ENCODE data around the gene SHLD2. TPM values are rescaled to one million over a fixed set of nuclear protein-coding genes. Genes with fewer than 3 reads are reported as not detected.
"Not testable (repeated sequence)": the region's sequence is repeated elsewhere in the genome, so short reads cannot be mapped to it uniquely, and the experiment has no call there.

SHLD2 gene
- polyA plus RNA-seq, 2 donors, result 10.0 to 10.6 TPM

- not testable (repeated sequence) for H3K4me3 ChIP-seq (ENCODE audit: low read depth in 1 of 2, low read length in 2 of 2); H3K27ac ChIP-seq (ENCODE audit: low read depth in 2 of 2, low read length in 1 of 2); H3K36me3 ChIP-seq (ENCODE audit: control insufficient read depth in 2 of 2, insufficient read depth in 2 of 2, low read length in 1 of 2); H3K4me1 ChIP-seq (ENCODE audit: control insufficient read depth in 2 of 2, insufficient read depth in 2 of 2, low read length in 1 of 2); H3K9me3 ChIP-seq (ENCODE audit: control insufficient read depth in 2 of 2, insufficient read depth in 1 of 2, low read depth in 1 of 2, low read length in 1 of 2); H3K27me3 ChIP-seq (ENCODE audit: control insufficient read depth in 1 of 2, insufficient read depth in 2 of 2, low read length in 2 of 2)
- 97 to 100% methylated on average over 1 of the region's 2 CpGs for WGBS, 2 donors
Measured at GRCh38 chr10:87163414-87163813, 68.4 kb downstream of the SHLD2 start.

- H3K27me3 ChIP-seq (ENCODE audit: control insufficient read depth in 1 of 2, insufficient read depth in 2 of 2, low read length in 2 of 2); H3K36me3 ChIP-seq (ENCODE audit: control insufficient read depth in 2 of 2, insufficient read depth in 2 of 2, low read length in 1 of 2); H3K9me3 ChIP-seq (ENCODE audit: control insufficient read depth in 2 of 2, insufficient read depth in 1 of 2, low read depth in 1 of 2, low read length in 1 of 2); H3K4me1 ChIP-seq (ENCODE audit: control insufficient read depth in 2 of 2, insufficient read depth in 2 of 2, low read length in 1 of 2); H3K27ac ChIP-seq (ENCODE audit: low read depth in 2 of 2, low read length in 1 of 2); H3K4me3 ChIP-seq (ENCODE audit: low read depth in 1 of 2, low read length in 2 of 2): not testable (repeated sequence)
- WGBS, 2 donors, result 67 to 71% methylated on average over 4 of the region's 4 CpGs
Measured at GRCh38 chr10:87169857-87170256, 74.9 kb downstream of the SHLD2 start.

GRCh38 chr10:87170705-87171104 lies 75.7 kb downstream of the SHLD2 start:
- H3K9me3 ChIP-seq (ENCODE audit: control insufficient read depth in 2 of 2, insufficient read depth in 1 of 2, low read depth in 1 of 2, low read length in 1 of 2); H3K27me3 ChIP-seq (ENCODE audit: control insufficient read depth in 1 of 2, insufficient read depth in 2 of 2, low read length in 2 of 2); H3K36me3 ChIP-seq (ENCODE audit: control insufficient read depth in 2 of 2, insufficient read depth in 2 of 2, low read length in 1 of 2); H3K4me1 ChIP-seq (ENCODE audit: control insufficient read depth in 2 of 2, insufficient read depth in 2 of 2, low read length in 1 of 2); H3K27ac ChIP-seq (ENCODE audit: low read depth in 2 of 2, low read length in 1 of 2); H3K4me3 ChIP-seq (ENCODE audit: low read depth in 1 of 2, low read length in 2 of 2): not testable (repeated sequence)
- 88 to 100% methylated on average over 1 of the region's 4 CpGs for WGBS, 2 donors

- not testable (repeated sequence) for H3K27me3 ChIP-seq (ENCODE audit: control insufficient read depth in 1 of 2, insufficient read depth in 2 of 2, low read length in 2 of 2); H3K36me3 ChIP-seq (ENCODE audit: control insufficient read depth in 2 of 2, insufficient read depth in 2 of 2, low read length in 1 of 2)
- 9 to 46% methylated on average over 1 of the region's 1 CpG for WGBS, 2 donors
Measured at GRCh38 chr10:87171670-87172069, 76.7 kb downstream of the SHLD2 start.

GRCh38 chr10:87172178-87172577 lies 77.2 kb downstream of the SHLD2 start:
- H3K36me3 ChIP-seq (ENCODE audit: control insufficient read depth in 2 of 2, insufficient read depth in 2 of 2, low read length in 1 of 2); H3K27me3 ChIP-seq (ENCODE audit: control insufficient read depth in 1 of 2, insufficient read depth in 2 of 2, low read length in 2 of 2); H3K9me3 ChIP-seq (ENCODE audit: control insufficient read depth in 2 of 2, insufficient read depth in 1 of 2, low read depth in 1 of 2, low read length in 1 of 2); H3K4me3 ChIP-seq (ENCODE audit: low read depth in 1 of 2, low read length in 2 of 2); H3K27ac ChIP-seq (ENCODE audit: low read depth in 2 of 2, low read length in 1 of 2); H3K4me1 ChIP-seq (ENCODE audit: control insufficient read depth in 2 of 2, insufficient read depth in 2 of 2, low read length in 1 of 2): not testable (repeated sequence)

More at GRCh38 chr10:87171670-87172069, 76.7 kb downstream of the SHLD2 start:
- not testable (repeated sequence) for H3K4me3 ChIP-seq (ENCODE audit: low read depth in 1 of 2, low read length in 2 of 2); H3K27ac ChIP-seq (ENCODE audit: low read depth in 2 of 2, low read length in 1 of 2); H3K9me3 ChIP-seq (ENCODE audit: control insufficient read depth in 2 of 2, insufficient read depth in 1 of 2, low read depth in 1 of 2, low read length in 1 of 2); H3K4me1 ChIP-seq (ENCODE audit: control insufficient read depth in 2 of 2, insufficient read depth in 2 of 2, low read length in 1 of 2)

- not testable (repeated sequence) for H3K27ac ChIP-seq (ENCODE audit: low read depth in 2 of 2, low read length in 1 of 2); H3K4me3 ChIP-seq (ENCODE audit: low read depth in 1 of 2, low read length in 2 of 2); H3K9me3 ChIP-seq (ENCODE audit: control insufficient read depth in 2 of 2, insufficient read depth in 1 of 2, low read depth in 1 of 2, low read length in 1 of 2); H3K4me1 ChIP-seq (ENCODE audit: control insufficient read depth in 2 of 2, insufficient read depth in 2 of 2, low read length in 1 of 2); H3K27me3 ChIP-seq (ENCODE audit: control insufficient read depth in 1 of 2, insufficient read depth in 2 of 2, low read length in 2 of 2); H3K36me3 ChIP-seq (ENCODE audit: control insufficient read depth in 2 of 2, insufficient read depth in 2 of 2, low read length in 1 of 2)
- 89 to 100% methylated on average over 1 to 2 of the region's 3 CpGs for WGBS, 2 donors
Measured at GRCh38 chr10:87177587-87177986, 82.6 kb downstream of the SHLD2 start.

GRCh38 chr10:87184421-87184820 lies 89.4 kb downstream of the SHLD2 start:
- not testable (repeated sequence) for H3K4me1 ChIP-seq (ENCODE audit: control insufficient read depth in 2 of 2, insufficient read depth in 2 of 2, low read length in 1 of 2); H3K27me3 ChIP-seq (ENCODE audit: control insufficient read depth in 1 of 2, insufficient read depth in 2 of 2, low read length in 2 of 2); H3K9me3 ChIP-seq (ENCODE audit: control insufficient read depth in 2 of 2, insufficient read depth in 1 of 2, low read depth in 1 of 2, low read length in 1 of 2); H3K27ac ChIP-seq (ENCODE audit: low read depth in 2 of 2, low read length in 1 of 2); H3K36me3 ChIP-seq (ENCODE audit: control insufficient read depth in 2 of 2, insufficient read depth in 2 of 2, low read length in 1 of 2); H3K4me3 ChIP-seq (ENCODE audit: low read depth in 1 of 2, low read length in 2 of 2)
- 86 to 94% methylated on average over 6 of the region's 6 CpGs for WGBS, 2 donors

GRCh38 chr10:87186016-87186415 lies 91.0 kb downstream of the SHLD2 start:
- not testable (repeated sequence) for H3K27ac ChIP-seq (ENCODE audit: low read depth in 2 of 2, low read length in 1 of 2); H3K27me3 ChIP-seq (ENCODE audit: control insufficient read depth in 1 of 2, insufficient read depth in 2 of 2, low read length in 2 of 2); H3K4me3 ChIP-seq (ENCODE audit: low read depth in 1 of 2, low read length in 2 of 2); H3K9me3 ChIP-seq (ENCODE audit: control insufficient read depth in 2 of 2, insufficient read depth in 1 of 2, low read depth in 1 of 2, low read length in 1 of 2); H3K36me3 ChIP-seq (ENCODE audit: control insufficient read depth in 2 of 2, insufficient read depth in 2 of 2, low read length in 1 of 2); H3K4me1 ChIP-seq (ENCODE audit: control insufficient read depth in 2 of 2, insufficient read depth in 2 of 2, low read length in 1 of 2)
- 94 to 97% methylated on average over 2 to 3 of the region's 4 CpGs for WGBS, 2 donors

- not testable (repeated sequence) for H3K4me1 ChIP-seq (ENCODE audit: control insufficient read depth in 2 of 2, insufficient read depth in 2 of 2, low read length in 1 of 2); H3K27me3 ChIP-seq (ENCODE audit: control insufficient read depth in 1 of 2, insufficient read depth in 2 of 2, low read length in 2 of 2); H3K4me3 ChIP-seq (ENCODE audit: low read depth in 1 of 2, low read length in 2 of 2); H3K9me3 ChIP-seq (ENCODE audit: control insufficient read depth in 2 of 2, insufficient read depth in 1 of 2, low read depth in 1 of 2, low read length in 1 of 2); H3K36me3 ChIP-seq (ENCODE audit: control insufficient read depth in 2 of 2, insufficient read depth in 2 of 2, low read length in 1 of 2); H3K27ac ChIP-seq (ENCODE audit: low read depth in 2 of 2, low read length in 1 of 2)
- 98% methylated on average over 3 of the region's 3 CpGs for WGBS, 2 donors
Measured at GRCh38 chr10:87187573-87187972, 92.6 kb downstream of the SHLD2 start.

- H3K36me3 ChIP-seq (ENCODE audit: control insufficient read depth in 2 of 2, insufficient read depth in 2 of 2, low read length in 1 of 2); H3K27ac ChIP-seq (ENCODE audit: low read depth in 2 of 2, low read length in 1 of 2); H3K27me3 ChIP-seq (ENCODE audit: control insufficient read depth in 1 of 2, insufficient read depth in 2 of 2, low read length in 2 of 2); H3K4me1 ChIP-seq (ENCODE audit: control insufficient read depth in 2 of 2, insufficient read depth in 2 of 2, low read length in 1 of 2); H3K4me3 ChIP-seq (ENCODE audit: low read depth in 1 of 2, low read length in 2 of 2); H3K9me3 ChIP-seq (ENCODE audit: control insufficient read depth in 2 of 2, insufficient read depth in 1 of 2, low read depth in 1 of 2, low read length in 1 of 2): not testable (repeated sequence)
- 94% methylated on average over 3 of the region's 3 CpGs for WGBS, 2 donors
Measured at GRCh38 chr10:87191841-87192240, 96.8 kb downstream of the SHLD2 start.

Data from esophagus (tissue), 2 donors.